ENCODE measurements around the gene TRANK1. TPM values are rescaled to one million over a fixed set of nuclear protein-coding genes. Genes with fewer than 3 reads are reported as not detected.
A peak's percentile ranks its signal among the peaks of the same experiment; 100 is the strongest.

Gene TRANK1
- polyA plus RNA-seq, 1 donor: 10.7 TPM

DNA sequence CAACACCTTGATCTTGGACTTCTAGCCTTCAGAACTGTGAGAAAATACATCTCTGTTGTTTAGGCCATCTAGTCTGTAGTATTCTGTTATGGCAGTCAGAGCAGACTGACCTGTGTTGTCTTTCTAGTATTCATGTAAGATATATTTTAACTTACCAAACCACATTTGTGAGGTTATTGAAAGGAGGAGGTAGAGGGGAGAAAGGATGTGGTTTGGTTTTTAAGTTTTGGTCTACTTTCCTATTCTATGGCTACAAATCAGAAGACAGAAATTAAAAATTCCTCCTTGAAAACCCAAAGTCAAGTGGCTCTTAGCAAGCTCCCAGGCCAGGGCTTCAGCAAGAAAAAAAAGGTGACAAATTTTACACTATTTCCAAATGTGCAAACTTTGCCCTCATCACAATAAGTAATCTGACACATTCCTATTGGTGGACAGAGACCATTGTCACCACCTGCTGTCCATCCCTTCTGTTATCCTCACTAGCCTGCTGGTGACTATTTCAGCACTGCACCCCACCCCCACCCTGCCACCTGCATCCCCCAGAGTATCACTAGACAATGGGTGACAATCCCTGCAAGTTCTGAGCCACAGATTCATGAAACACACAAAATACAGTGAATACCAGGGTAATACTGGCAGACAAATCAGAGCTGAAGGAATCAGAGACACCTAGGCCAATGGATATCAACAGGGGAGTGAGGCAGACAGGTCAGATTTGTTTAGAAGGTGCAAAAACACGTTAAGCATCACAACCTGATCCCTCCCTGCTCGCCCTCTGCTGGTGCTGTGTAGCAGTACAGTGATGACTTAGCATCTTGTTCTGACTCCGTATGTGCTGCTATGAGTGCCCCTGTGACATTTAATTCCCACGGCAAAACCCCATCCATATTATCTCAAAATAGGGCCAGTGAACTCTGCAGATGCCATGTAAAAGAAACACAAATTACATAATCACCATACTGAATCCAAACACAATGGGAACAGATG is 101.5 kb downstream of the TRANK1 start:
- DNase-seq: no peak
- Histone ChIP-seq H3K27ac (ENCODE audit: low read length) (no peak overlapping the region), H3K9me3 (ENCODE audit: control insufficient read depth, low read depth, low read length) (peaks cover 4% of the 10 kb centered on the region), H3K36me3 (ENCODE audit: control insufficient read depth, insufficient read depth, low read length) (peaks cover 26% of the 10 kb centered on the region), H3K4me1 (ENCODE audit: control insufficient read depth, insufficient read depth, low read length) (no peaks in the 10 kb centered on the region), H3K27me3 (ENCODE audit: control insufficient read depth, insufficient read depth, low read length) (no peaks in the 10 kb centered on the region), H3K4me3 (ENCODE audit: low read length) (no peak overlapping the region)
- no CpG with 5 or more reads among the region's 4 CpGs for WGBS (ENCODE audit: insufficient coverage, low lambda C conversion rate)

DNA sequence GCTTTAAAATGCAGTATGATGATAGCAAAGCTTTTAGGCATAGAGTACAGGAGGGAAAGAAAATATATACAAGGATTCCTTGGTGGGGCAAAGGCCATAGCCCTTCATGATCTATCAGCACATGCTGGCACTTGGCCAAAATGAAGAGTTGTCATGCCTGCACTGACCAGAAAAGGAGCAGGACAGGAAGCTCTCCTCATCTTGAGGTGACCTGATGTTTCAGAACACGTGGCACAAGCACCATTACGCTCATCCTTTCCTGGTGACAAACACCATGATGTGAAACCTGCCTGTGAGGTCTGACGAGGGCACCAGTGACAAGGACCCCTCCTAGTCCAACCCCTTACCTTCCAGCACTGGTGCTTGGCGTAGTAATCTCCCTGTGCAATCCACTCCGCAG is 102.6 kb downstream of the TRANK1 start:
- H3K9me3 ChIP-seq (ENCODE audit: control insufficient read depth, low read depth, low read length): peaks cover 4% of the 10 kb centered on the region
- DNase-seq: no peak
- peaks cover 30% of the 10 kb centered on the region for H3K36me3 ChIP-seq (ENCODE audit: control insufficient read depth, insufficient read depth, low read length)
- H3K27me3 ChIP-seq (ENCODE audit: control insufficient read depth, insufficient read depth, low read length): no peaks in the 10 kb centered on the region
- H3K27ac ChIP-seq (ENCODE audit: low read length): no peak overlapping the region
- WGBS (ENCODE audit: insufficient coverage, low lambda C conversion rate): no CpG with 5 or more reads among the region's 5 CpGs
- H3K4me1 ChIP-seq (ENCODE audit: control insufficient read depth, insufficient read depth, low read length): no peaks in the 10 kb centered on the region
- H3K4me3 ChIP-seq (ENCODE audit: low read length): no peak overlapping the region

DNA sequence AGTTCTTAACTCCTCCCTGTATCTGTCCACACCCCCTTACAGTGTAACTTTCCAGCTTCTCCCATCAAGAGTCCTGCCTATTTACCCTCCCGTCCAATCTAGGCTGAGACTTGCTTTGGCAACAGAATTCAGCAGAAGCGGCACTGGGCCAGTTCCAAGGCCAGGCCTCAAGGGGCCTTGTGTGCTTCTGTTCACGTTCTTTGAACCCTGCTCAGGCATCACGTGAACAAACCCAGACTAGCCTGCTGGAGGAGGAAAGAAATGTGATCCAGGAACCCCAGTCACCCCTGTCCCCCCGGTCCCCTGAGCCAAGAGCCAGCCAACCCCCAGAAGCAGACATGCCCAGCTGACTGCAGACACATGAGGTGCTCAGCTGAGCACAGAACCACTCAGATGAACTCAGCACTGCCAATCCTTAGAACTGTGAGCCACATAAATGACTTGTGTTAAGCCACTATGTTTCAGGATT is 104.4 kb downstream of the TRANK1 start:
- peaks cover 23% of the 10 kb centered on the region for H3K36me3 ChIP-seq (ENCODE audit: control insufficient read depth, insufficient read depth, low read length)
- H3K27me3 ChIP-seq (ENCODE audit: control insufficient read depth, insufficient read depth, low read length): no peaks in the 10 kb centered on the region
- no peak overlapping the region for H3K27ac ChIP-seq (ENCODE audit: low read length)
- DNase-seq: no peak
- H3K4me3 ChIP-seq (ENCODE audit: low read length): no peak overlapping the region
- peaks cover 4% of the 10 kb centered on the region for H3K9me3 ChIP-seq (ENCODE audit: control insufficient read depth, low read depth, low read length)
- no peaks in the 10 kb centered on the region for H3K4me1 ChIP-seq (ENCODE audit: control insufficient read depth, insufficient read depth, low read length)
- no CpG with 5 or more reads among the region's 5 CpGs for WGBS (ENCODE audit: insufficient coverage, low lambda C conversion rate)

DNA sequence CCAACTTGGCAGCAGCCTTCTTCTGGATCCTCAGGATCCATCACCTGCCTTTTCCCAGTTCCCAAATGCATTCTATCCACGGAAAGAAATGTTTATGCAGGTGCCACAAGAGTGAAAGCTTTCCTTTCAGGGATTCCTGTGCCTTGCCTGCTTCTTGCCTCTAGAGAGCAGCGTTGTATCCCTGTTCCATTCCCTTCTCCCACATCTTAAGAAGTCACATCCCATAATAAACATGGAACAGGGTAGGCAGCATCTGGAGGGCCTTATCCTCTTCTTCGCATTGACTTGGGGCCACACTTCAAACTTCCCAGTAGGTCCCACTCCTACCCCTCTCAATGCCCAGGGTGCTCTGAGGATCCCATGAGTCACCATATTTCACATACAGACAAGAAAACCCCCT is 107.8 kb downstream of the TRANK1 start:
- no peak overlapping the region for H3K4me3 ChIP-seq (ENCODE audit: low read length)
- no peak for DNase-seq
- peaks cover 4% of the 10 kb centered on the region for H3K9me3 ChIP-seq (ENCODE audit: control insufficient read depth, low read depth, low read length)
- H3K27ac ChIP-seq (ENCODE audit: low read length): no peak overlapping the region
- no CpG with 5 or more reads among the region's 3 CpGs for WGBS (ENCODE audit: insufficient coverage, low lambda C conversion rate)
- H3K36me3 ChIP-seq (ENCODE audit: control insufficient read depth, insufficient read depth, low read length): peaks cover 27% of the 10 kb centered on the region
- no peaks in the 10 kb centered on the region for H3K27me3 ChIP-seq (ENCODE audit: control insufficient read depth, insufficient read depth, low read length)
- no peaks in the 10 kb centered on the region for H3K4me1 ChIP-seq (ENCODE audit: control insufficient read depth, insufficient read depth, low read length)

DNA sequence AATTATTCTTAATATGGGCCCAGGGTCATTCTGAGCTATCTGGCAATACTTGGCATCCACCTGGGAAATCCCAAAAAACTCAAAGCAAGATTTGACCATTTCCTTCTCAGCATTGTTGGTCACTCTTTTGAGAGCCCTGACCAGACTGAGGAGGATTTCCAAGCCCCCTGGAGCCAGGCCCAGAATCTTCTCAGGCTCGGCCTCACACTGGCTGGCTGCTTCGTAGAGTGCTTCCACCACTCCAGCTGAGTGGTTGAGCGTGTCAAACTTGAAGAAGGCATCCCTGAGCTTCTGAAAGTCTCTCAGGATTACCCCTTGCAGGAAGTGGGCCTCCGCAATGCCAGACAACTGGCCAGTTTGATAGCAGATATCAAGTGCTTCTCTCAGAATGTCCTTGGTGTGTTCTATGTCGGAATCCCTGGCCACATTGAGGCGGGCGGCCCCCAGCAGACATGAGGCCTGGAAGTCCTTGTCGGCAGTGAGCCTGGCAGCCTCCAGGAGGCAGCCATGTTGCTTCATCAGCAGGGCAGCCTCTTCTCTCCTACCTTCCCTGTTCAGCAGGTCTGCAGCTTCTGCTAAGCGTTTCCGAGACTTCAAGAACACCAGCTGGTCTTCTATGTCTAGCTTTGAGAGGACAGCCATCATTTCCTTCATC is 111.6 kb downstream of the TRANK1 start:
- Histone ChIP-seq H3K27me3 (ENCODE audit: control insufficient read depth, insufficient read depth, low read length) (no peaks in the 10 kb centered on the region), H3K4me1 (ENCODE audit: control insufficient read depth, insufficient read depth, low read length) (no peaks in the 10 kb centered on the region), H3K9me3 (ENCODE audit: control insufficient read depth, low read depth, low read length) (no peaks in the 10 kb centered on the region), H3K36me3 (ENCODE audit: control insufficient read depth, insufficient read depth, low read length) (peaks cover 24% of the 10 kb centered on the region), H3K27ac (ENCODE audit: low read length) (no peak overlapping the region), H3K4me3 (ENCODE audit: low read length) (no peak overlapping the region)
- WGBS (ENCODE audit: insufficient coverage, low lambda C conversion rate): no CpG with 5 or more reads among the region's 10 CpGs
- no peak for DNase-seq

DNA sequence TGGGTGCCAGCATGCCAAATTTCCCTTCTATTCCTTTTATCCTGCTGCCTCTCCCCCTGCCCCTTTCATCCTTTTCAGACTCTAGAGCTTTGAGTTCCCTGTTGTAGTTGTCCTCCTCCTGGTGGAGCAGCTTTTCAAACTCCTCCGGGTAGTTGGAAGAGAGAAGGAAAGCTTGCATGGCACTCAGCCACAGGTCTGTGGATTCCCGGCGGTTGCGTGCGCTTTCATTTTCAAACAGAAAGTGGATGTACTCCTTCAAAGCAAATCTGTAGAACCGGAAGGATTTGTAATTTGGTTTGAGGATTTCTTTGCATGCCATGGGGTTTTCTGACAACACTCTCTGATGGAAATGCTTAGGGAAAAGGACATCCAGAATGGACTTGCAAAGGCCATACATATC is 112.4 kb downstream of the TRANK1 start:
- WGBS (ENCODE audit: insufficient coverage, low lambda C conversion rate): 100% methylated on average over 4 of the region's 6 CpGs
- no peak overlapping the region for H3K4me3 ChIP-seq (ENCODE audit: low read length)
- H3K9me3 ChIP-seq (ENCODE audit: control insufficient read depth, low read depth, low read length): no peaks in the 10 kb centered on the region
- no peaks in the 10 kb centered on the region for H3K4me1 ChIP-seq (ENCODE audit: control insufficient read depth, insufficient read depth, low read length)
- DNase-seq: no peak
- H3K27me3 ChIP-seq (ENCODE audit: control insufficient read depth, insufficient read depth, low read length): no peaks in the 10 kb centered on the region
- H3K27ac ChIP-seq (ENCODE audit: low read length): no peak overlapping the region
- peaks cover 26% of the 10 kb centered on the region for H3K36me3 ChIP-seq (ENCODE audit: control insufficient read depth, insufficient read depth, low read length)

DNA sequence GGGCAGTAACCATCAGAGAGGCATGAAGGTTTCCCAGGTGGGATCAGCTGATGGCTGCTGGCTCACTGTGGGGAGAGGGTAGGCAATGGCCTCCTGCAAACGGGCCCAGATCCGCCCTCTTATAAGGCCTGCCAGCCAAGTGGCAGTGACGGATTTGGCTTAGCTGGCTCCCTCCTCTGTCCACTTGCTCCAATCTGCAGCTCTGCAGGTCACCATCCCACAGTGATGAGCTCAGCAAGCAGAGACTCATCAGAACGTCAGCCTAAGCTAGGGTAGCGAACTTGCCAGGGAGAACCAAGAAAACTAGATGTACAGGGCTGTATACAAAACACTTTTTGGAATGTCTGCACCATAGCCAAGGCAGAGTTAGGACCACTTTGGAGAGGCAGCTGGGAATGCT is 117.7 kb downstream of the TRANK1 start:
- H3K27ac ChIP-seq (ENCODE audit: low read length): no peak overlapping the region
- no peak for DNase-seq
- no CpG with 5 or more reads among the region's 5 CpGs for WGBS (ENCODE audit: insufficient coverage, low lambda C conversion rate)
- H3K36me3 ChIP-seq (ENCODE audit: control insufficient read depth, insufficient read depth, low read length): peaks cover 20% of the 10 kb centered on the region
- H3K4me1 ChIP-seq (ENCODE audit: control insufficient read depth, insufficient read depth, low read length): no peaks in the 10 kb centered on the region
- no peak overlapping the region for H3K4me3 ChIP-seq (ENCODE audit: low read length)
- no peaks in the 10 kb centered on the region for H3K9me3 ChIP-seq (ENCODE audit: control insufficient read depth, low read depth, low read length)
- H3K27me3 ChIP-seq (ENCODE audit: control insufficient read depth, insufficient read depth, low read length): no peaks in the 10 kb centered on the region

DNA sequence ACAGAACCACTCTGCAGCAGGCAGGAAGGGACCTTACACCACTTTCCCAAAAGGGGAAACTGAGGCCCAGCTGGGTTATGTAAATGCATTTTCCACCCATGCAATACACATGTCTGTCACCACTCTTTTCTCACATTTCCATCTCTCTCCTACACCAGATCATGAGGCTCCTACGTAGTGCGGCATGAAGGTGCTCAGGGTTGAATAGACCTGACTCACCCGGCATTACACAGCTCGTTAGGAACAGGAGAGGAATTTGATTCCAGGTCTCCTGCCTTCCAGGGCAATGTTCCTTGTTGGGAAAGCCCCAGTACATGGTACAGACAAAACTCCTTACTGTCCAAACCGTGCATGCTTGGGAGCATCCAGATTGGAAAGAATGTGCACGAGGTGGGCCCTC is 118.6 kb downstream of the TRANK1 start:
- no peak for DNase-seq
- Histone ChIP-seq H3K4me3 (ENCODE audit: low read length) (no peak overlapping the region), H3K36me3 (ENCODE audit: control insufficient read depth, insufficient read depth, low read length) (peaks cover 16% of the 10 kb centered on the region), H3K9me3 (ENCODE audit: control insufficient read depth, low read depth, low read length) (no peaks in the 10 kb centered on the region), H3K27ac (ENCODE audit: low read length) (no peak overlapping the region), H3K27me3 (ENCODE audit: control insufficient read depth, insufficient read depth, low read length) (no peaks in the 10 kb centered on the region), H3K4me1 (ENCODE audit: control insufficient read depth, insufficient read depth, low read length) (no peaks in the 10 kb centered on the region)
- WGBS (ENCODE audit: insufficient coverage, low lambda C conversion rate): no CpG with 5 or more reads among the region's 6 CpGs

DNA sequence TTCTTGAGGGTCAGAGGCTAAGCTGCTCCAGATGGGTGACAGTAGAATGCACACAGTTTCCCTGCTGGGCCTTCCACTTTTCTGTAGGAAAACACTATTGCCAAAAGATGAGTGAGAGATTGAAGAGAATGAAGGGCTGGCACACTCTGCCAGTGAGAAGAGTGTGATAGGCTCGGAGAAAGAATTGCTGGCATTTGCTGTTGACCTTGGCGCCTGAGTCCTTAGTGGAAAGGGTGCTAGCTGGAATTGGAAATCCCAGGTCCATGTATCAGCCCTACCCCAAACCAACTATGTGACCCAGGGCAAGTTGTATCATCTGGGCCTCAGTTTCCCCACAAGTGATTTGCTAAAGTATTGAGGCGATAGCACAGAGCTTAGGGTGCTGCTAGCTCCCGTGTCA is 120.4 kb downstream of the TRANK1 start:
- H3K27ac ChIP-seq (ENCODE audit: low read length): no peak overlapping the region
- H3K9me3 ChIP-seq (ENCODE audit: control insufficient read depth, low read depth, low read length): no peaks in the 10 kb centered on the region
- WGBS (ENCODE audit: insufficient coverage, low lambda C conversion rate): no CpG with 5 or more reads among the region's 4 CpGs
- no peak for DNase-seq
- peaks cover 10% of the 10 kb centered on the region for H3K36me3 ChIP-seq (ENCODE audit: control insufficient read depth, insufficient read depth, low read length)
- H3K4me3 ChIP-seq (ENCODE audit: low read length): no peak overlapping the region
- H3K4me1 ChIP-seq (ENCODE audit: control insufficient read depth, insufficient read depth, low read length): no peaks in the 10 kb centered on the region
- H3K27me3 ChIP-seq (ENCODE audit: control insufficient read depth, insufficient read depth, low read length): no peaks in the 10 kb centered on the region

DNA sequence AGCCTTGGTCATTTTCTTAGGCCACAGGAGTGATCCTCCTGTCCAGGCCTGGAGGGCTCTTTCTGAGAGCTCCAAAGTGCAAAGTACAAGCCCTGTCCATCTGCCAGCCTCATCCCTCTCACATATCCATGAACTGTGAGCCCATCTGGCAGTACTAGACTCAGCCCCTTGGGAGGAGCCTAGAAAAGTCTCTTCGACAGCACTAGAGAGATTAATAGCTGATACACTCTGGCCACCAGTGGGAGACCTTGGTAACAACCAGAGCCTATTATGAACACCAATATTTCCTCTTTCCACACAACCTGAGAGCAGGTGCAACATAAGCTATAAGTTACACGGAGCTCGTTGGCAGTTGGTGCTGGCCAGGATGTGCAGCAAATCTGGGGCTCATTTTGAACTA is 121.0 kb downstream of the TRANK1 start:
- H3K36me3 ChIP-seq (ENCODE audit: control insufficient read depth, insufficient read depth, low read length): peaks cover 10% of the 10 kb centered on the region
- peak; percentile 9 to 19 for DNase-seq
- no peak overlapping the region for H3K4me3 ChIP-seq (ENCODE audit: low read length)
- H3K9me3 ChIP-seq (ENCODE audit: control insufficient read depth, low read depth, low read length): no peaks in the 10 kb centered on the region
- H3K27me3 ChIP-seq (ENCODE audit: control insufficient read depth, insufficient read depth, low read length): no peaks in the 10 kb centered on the region
- H3K27ac ChIP-seq (ENCODE audit: low read length): no peak overlapping the region
- H3K4me1 ChIP-seq (ENCODE audit: control insufficient read depth, insufficient read depth, low read length): no peaks in the 10 kb centered on the region
- no CpG with 5 or more reads among the region's 3 CpGs for WGBS (ENCODE audit: insufficient coverage, low lambda C conversion rate)

All from large intestine (tissue), 3 donors.